NCI-H187 treated with DMSO at 0.1 percent for 48 hours (cell line): ENCODE results near the gene SBK2.
A peak's percentile ranks its signal among the peaks of the same experiment; 100 is the strongest.
"Not testable (repeated sequence)": the region's sequence is repeated elsewhere in the genome, so short reads cannot be mapped to it uniquely, and the experiment has no call there.

Source experiments
- DNase-seq: peaks from one replicate; lab custom pipeline; 2025; lab: John Stamatoyannopoulos, UW

The SBK2 gene

DNA sequence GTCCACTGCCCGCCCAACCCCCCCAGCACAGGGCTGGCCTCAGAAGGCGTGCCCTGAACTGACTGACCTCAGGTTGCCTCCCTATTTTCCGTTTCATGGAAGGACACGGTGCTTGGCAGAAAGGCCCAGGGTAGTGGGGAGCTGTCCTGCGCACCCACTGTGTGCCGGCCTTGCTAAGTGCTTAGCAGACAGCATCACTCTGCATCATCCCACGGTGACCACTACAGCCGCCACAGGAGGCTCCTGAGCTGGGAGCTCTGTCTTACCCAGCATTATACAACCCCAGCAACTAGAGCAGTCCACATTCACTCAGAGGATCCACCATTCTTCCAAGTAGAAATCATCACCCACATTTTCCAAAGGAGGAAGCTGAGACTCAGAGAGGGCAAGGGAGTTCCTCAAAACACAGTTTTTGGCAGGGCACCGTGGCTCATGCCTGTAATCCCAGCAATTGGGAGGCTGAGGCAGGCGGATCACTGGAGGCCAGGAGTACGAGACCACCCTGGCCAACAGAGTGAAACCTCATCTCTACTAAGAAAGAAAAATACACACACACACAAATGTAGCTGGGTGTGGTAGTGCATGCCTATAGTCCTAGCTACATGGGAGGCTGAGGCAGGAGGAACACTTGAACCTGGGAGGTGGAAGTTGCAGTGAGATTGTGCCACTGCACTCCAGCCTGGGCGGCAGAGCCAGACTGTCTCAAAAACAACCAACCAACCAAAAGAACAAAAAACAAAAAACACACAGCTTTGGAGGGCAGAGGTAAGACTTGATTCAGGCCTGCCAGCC lies 1.6 kb downstream of the SBK2 start:
- DNase-seq = no peak

DNA sequence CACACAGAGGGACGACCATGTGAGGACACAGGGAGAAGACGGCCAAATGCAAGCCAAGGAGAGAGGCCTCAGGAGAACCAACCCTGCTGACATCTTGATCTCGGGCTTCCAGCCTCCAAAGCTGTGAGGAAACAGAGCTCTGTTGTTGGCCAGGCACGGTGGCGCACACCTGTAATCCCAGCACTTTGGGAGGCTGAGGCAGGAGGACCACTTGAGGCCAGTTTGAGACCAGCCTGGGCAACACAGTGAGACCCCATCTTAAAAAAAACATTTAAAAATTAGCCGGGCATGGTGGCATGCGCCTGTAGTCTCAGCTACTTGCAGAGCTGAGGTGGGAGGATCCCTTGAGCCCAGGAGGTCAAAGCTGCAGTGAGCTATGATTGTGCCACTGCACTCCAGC lies 2.7 kb downstream of the SBK2 start:
- not testable (repeated sequence) for DNase-seq

DNA sequence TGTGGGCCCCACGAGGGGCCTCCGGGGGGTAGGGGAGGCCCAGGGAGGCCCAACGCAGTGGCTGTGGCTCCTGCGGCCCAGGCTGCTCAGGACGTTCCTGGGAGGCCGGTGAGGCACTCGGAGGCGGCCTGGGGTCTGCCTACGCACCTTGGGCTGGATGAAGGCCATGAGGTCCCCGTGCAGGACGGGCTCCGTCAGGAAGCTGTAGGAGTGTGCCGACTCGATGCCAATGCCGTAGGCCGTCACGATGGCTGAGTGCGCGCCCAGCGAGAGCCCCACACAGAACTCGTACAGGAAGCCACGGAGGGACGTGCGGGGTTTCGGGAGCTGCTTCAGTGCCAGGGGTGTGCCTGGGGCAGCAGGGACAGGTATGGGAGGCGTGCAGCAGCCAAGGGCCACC lies 5.9 kb downstream of the SBK2 start:
- no peak for DNase-seq

DNA sequence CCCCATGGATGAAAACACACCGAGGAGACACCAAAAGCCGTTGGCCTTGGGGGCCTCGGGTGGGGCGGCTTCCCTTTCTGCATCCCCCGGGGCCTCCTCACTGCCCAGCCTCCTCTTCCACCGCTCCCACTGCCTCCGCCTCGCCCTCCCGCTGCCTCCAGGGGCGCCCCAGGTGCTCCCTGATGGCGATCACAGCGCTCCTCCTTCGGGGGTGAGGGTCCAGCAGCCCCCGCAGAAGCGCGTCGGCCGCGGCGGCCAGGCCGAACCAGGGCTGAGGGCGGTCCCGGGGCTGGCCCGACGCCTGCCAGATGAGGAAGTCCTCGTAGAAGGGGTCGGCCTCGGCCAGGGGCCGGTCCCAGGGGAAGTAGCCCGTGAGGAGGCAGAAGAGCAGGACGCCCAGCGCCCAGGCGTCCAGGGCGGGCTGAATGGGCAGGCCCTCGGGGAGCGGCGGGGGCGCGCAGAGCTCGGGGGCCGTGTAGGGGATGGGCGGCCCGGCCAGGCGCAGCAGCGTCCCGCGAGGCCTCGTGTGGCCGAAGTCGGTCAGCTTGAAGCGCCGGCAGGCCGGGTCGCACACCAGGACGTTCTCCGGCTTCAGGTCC lies 7.2 kb downstream of the SBK2 start:
- DNase-seq = no peak

DNA sequence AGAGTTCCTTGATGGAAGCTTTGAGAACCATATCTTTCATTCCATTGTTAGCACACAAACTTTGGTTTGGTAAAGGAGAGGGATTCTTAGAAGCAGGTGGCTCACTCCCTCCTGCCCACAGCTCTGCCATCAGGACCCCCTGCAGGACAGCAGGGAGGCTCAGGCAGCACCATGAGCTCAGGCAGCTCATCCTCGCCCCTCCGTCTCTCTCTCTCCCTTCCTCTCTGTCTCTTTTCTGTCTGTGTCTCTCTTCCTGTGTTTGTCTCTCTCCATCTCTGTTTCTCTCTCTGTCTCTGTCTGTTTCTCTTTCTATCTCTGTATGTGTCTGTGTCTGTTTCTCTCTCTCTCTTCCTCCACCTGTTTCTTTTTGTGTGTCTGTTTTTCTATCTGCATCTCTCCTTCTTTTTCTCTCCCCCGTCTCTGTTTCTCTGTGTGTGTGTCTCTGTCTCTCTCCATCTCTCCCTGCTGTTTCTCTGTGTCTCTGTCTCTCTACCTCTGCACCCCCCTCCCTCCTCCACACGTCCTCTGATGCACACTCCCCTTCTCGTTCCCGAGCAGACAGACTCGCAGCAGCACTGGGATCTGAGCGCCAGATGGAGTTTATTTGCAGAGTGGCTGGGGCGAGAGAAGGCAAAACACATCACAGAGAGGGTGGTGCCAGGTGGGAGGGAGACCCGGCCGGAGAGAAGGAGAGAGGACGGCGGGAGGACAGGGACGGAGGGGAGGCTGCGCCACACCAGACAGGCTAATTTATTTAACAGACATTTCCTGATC lies 8.7 kb downstream of the SBK2 start:
- no peak for DNase-seq

DNA sequence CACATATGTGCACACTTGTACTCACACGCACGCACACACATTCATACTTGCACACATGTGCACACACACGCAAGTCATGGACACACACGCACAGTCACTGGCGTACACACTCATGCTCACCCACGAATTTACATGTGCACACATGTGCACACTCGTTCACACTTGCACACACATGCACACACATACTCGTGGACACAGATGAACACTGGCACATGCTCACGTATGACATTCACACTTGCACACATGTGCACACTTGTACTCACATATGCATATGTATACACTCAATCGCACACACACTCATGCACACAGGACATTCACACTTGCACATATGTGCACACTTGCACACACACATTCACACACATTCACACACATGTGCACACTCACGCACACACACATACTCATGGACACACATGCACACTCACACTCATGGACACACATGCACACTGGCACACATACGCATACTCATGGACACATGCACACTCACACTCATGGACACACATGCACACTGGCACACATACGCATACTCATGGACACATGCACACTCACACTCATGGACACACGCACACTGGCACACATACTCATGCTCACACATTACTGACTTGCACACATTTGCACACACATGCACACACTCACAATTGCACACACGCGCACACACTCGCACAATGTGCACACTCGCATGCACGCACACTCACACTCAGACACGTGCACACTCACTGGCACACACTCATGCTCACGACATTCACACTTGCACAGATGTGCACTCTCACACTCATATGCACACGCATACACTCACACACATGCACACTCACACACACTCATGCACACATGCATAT lies 9.5 kb downstream of the SBK2 start:
- DNase-seq = no peak

DNA sequence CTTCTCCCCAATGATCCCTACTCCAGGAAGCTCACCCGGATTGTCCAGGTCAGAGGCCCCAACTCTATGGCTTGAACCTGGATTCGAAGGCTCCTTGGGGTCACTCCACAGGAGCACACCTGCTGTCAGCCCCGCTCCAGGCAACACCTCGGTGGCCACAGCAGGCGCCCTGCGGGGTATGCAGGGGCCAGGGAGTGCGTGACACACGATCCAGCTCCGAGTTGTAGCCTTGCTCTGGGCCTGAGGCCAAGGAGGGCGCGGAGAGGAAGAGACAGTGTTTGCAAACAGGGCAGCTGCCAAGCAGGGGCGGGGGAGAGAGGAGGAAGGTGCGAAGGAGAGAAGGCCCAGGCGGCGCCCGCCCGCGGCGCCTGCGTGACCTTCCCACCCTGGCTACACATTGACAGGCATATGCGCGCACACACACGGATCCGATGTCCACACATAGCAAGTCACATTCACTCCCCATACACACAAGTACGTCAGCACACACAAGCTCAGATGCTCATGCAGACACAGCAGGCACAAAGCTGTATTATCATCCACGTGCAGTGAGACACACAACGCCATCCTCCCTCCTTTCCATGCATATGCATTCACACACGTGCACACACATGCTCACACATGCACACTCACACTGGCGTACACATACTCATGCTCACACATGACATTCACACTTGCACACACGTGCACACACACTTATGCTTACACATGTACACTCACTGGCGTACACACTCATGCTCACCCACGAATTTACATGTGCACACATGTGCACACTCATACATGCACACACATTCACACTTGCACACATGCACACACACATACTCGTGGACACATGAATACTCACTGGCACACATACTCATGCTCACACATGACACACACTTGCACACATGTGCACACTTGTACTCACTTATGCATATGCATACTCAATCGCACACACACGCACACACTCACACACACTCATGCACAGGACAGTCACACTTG lies 10.4 kb downstream of the SBK2 start:
- DNase-seq = no peak

DNA sequence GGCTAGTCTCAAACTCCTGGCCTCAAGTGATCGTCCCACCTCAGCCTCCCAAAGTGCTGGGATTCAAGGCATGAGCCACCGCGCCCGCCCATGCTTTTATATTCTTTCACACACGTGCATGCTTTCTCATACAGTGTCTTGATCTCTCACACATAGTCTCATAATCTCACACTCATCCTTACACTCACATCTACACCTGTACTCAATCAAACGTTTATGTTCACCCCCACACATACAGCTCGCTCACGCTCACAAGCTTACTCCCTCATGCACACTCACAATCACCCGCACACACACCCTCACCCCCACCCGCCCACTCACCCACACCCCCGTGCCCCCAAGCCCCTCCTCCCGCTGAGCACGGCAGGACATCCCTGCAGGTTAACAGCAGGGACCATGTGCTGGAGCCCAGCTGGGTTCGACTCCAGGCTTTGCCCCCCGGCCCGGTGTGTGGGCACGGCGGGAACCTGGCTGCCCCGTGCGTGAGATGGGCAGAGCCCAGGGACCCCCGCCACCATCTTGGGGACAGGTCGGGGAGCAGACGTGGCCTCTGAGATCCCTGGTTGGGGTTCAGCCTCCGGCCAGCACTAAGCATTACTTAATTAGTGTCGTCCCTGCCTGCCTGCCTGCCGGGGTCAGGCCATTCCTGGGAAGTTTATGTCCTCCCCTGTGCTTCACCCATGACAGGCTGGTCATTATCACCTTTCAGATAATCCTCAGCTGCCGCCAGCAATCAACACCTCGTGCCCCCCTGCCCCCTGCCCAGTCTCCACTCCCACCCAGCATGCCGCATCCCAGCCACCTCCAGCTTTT lies 11.4 kb downstream of the SBK2 start:
- DNase-seq = no peak

DNA sequence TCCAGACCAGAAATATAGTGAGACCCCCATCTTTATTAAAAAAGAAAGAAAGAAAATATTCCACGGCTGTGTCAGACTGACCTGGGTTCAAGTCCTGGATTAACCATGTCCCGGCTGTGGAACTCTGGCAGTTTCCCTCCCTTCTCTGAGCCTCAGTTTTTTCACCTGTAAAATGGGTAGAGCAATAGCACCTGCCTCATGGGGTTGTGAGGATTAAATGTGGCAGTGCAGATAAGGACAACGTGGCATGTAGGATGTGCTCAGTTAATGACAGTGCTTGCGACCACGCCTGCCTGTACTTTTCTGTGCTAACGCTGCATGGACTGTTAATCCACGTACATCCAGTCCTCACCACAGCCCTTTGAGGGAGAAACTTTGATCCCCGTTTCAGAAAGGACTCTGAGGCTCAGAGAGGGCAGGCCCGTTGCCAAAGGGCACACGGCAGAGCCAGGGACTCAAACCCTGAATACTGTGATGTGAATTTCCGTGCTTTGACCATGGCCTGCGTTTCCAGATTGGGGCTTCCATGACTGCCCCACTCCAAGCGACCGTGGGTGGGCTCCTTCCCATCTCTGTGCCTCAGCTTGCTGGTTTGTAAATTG lies 16.1 kb downstream of the SBK2 start:
- DNase-seq = no peak

DNA sequence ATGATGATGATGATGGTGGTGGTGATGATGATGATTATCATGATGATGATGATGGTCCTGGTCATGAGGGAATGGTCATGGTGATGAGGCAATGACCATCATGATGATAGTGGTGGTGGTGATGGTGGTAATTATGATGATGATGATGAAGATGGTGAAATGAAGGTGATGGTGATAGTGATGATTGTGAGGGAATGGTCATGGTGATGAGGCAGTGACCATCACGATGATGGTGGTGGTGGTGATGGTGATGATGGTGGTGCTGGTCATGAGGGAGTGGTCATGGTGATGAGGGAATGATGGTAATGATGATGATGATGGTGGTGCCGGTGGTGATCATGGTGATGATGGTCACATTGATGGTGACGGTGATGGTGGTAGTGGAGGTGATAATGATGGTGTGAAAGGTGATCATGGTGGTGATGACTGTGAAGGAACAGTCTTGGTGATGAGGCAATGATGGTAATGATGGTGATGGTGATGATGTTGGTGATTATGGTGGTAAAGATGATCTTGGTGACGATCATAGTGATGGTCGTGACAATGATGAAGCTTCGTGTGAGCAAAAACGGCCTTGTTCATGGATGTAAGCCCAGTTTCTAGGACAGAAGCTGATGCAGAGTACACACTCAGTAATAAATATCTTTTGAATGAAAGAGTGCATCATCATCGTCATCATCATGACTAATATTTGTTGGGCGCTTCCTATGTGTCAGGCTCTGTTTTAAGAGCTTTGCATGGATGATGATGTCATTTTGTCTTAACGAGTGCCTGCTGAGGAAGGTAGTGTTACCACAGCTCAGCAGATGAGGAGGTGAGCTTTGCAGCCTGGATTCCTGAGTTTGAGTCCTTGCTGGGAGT lies 17.3 kb downstream of the SBK2 start:
- no peak for DNase-seq

DNA sequence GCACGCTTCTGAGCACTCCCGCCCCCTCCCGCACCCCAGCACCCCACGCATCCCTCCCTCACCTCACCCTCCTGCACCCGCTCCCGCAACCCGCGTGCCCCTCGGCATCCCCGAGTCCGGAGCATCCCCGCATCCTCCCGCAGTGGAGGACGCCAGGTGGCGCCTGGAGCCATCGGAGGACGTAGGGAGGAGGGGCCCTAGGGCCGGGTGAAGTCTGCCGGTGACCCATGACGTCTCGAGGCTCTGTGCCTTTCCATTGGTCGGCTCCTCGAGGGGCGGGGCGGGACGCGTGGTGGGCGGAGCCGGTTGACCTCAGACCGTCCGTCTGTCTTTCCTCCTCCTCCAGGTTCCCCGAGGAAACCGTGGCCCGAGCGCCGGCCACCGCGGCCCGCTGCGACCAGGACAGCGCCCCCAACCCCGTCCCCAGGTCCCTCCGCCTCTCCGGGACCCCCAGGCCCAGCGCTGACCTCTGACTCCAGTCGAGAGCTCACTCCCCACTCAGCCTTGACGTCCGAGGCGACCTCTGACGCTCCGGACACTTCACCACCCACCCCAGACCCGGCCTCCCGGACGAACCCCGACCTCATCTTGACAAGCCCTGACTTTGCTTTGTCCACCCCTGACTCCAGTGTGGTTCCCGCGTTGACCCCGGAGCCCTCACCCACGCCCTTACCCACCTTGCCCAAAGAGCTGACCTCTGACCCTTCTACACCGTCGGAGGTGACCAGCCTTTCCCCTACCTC lies 19.9 kb downstream of the SBK2 start:
- peak; percentile 65 for DNase-seq

DNA sequence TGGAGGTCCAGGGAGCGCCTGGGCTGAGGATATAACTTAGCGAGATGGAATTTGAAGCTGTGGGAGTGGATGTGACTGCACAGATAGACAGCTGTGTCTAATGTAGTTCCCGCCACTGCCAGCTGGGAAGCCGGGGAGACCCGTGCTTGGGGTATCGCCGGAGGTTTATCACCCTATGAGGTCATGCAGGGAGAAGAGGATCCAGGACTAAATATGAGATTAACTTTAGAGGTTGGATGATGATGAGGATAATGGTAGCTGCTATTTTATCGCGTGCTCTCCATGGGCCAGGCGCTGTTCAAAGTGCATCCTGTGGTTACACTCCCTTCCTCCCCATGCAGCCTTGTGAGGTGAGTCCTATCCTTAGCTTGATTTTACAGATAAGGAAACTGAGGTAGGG lies 28.8 kb downstream of the SBK2 start:
- no peak for DNase-seq

DNA sequence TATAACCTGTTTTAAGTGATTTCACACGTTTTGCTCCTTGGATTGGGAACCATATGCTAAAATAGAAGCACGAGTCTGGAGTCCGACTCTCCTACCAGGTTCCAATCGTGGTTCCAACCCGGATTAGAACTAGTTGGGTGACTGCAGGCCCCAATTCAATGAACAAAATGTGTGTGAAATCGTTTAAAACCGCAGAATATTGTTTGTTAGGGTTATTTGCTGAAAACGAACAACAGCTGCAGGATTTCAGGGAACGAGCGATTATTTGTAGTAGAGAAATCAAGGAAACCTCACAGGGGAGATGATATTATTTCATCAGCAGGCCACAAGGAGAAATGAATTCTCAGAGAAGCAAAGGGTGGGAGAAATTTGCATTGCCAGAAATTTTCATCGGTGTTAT lies 32.0 kb downstream of the SBK2 start:
- DNase-seq = no peak

DNA sequence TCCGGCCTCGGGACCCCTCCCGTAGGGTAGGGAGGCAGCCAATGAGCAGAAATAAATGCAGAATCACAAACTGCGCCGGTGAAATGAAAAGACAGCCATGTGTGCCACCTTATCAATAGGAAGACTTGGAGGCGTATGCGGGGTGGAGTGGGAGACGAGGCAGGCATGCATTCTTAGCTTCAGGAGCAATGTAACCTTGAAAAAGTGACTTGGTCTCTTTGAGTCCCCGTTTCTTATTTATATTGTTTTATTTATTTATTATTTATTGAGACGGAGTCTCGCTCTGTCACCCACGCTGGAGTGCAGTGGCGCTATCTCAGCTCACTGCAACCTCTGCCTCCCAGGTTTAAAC lies 32.7 kb downstream of the SBK2 start:
- no peak for DNase-seq

DNA sequence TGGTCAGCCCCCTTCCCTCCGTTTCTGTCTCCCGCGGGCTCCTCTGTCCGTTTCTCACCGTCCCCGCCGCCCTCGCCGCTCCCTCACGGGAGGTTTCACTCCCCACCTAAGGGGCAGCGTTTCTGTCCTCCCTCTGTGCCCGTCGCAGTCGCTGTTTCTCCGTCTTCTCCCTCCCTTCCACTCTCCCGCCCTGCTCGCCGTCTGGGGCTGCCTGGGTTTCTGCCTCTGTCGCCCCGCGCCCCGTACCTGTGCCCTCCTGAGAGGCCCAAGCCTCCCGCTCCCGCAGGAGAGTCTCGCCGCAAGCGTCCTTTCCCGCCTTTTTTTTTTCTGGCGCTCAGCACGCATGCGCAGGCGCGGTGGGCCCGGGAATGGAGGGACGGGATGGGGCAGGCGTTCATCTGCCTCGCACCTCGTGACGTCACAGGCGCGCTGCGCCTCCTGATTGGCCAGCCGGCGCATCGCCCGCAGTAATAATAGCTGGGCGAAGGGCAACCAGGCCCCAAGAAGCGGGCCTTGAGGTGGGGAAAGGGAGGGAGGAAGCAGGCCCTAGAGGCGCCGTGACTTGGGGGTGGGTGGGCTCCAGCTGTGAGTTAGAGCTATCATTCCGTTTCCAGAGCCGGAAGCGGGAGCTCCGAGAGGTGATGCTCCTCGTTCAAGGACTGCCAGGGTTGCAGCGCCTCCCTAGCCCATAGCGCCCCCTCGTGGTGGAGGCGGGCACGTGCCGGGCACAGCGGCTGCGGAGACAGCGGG lies 33.3 kb downstream of the SBK2 start:
- DNase-seq = peak; percentile 41

DNA sequence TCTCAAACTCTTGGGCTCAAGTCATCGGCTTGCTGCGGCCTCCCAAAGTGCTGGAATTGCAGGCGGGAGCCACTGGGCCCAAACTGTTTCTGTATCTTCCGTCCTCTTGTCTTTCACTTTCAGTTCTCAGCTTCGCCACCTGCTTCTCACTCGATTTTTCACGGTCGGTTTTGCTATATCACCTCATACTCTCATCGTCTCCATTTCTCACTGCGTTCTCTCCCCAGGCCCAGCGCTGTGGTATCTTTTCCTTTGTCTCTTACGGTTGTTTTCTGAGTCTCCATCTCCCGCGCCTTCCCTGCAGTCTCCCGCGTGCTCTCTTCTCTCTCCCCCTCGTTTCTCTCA lies 33.8 kb downstream of the SBK2 start:
- DNase-seq = no peak

DNA sequence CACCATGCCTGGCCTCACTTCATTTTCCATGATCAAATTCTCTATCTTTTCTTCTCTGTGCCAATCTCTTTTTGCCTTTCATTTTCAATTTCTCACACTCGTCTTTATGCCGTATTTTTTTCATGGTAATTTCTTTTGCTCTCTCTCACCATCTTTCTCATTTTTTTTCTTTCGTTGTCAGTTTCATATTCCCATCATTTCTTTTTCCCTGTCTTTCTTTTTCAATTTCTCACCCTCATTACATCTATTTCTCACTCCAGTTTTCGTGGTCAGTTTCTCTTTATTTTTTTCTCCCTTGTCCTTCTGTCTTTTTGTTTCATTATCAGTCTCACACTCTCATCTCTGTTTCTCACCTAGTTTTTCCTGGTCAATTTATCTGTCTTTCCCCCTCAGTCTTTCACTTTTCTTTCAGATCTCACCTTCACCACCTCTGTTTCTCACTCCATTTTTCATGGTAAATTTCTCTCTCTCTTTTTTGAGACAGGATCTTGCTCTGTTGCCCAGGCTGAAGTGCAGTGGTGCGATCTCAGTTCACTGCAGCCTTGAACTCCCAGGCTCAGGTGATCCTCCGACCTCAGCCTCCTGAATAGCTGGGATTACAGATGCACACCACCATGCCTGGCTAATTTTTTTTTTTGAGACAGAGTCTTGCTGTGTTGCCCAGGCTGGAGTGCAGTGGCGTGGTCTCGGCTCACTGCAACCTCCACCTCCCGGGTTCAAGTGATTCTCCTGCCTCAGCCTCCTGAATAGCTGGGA lies 34.6 kb downstream of the SBK2 start:
- DNase-seq = no peak
